22Rv1 (cell line): ENCODE results near the gene EID2.
A peak's percentile ranks its signal among the peaks of the same experiment; 100 is the strongest.

Experiments
- H3K27ac ChIP-seq: fragments of 450-650 bp; 2 replicates; pipeline ENCODE4 v1.5.1; 2017
- CTCF ChIP-seq: fragments of 450-650 bp; IDR thresholded peaks from 2 replicates; pipeline ENCODE4 v1.5.1; 2017; ENCODE audit warnings: mild to moderate bottlenecking
- ZFX ChIP-seq: fragments of 450-650 bp; IDR thresholded peaks from 2 replicates; pipeline ENCODE4 v1.6.1; 2017; ENCODE audit warnings: antibody characterized with exemption, borderline replicate concordance

EID2 gene

GRCh38 chr19:39550197-39550596 lies 10.2 kb upstream of the EID2 start:
- no peak overlapping the region for H3K27ac ChIP-seq
- TF ChIP-seq ZFX (no peak), CTCF (no peak)

- TF ChIP-seq ZFX: no peak
- TF ChIP-seq CTCF: no peak
- no peak overlapping the region for H3K27ac ChIP-seq
Observed at GRCh38 chr19:39546599-39546998, 6.6 kb upstream of the EID2 start.

GRCh38 chr19:39544911-39545310 lies 5.0 kb upstream of the EID2 start:
- H3K27ac ChIP-seq: no peak overlapping the region
- TF ChIP-seq ZFX: no peak
- TF ChIP-seq CTCF: no peak

GRCh38 chr19:39544226-39544903 lies 4.4 kb upstream of the EID2 start:
- H3K27ac ChIP-seq: no peak overlapping the region
- no peak for TF ChIP-seq ZFX

- H3K27ac ChIP-seq: no peak overlapping the region
- TF ChIP-seq CTCF: no peak
- TF ChIP-seq ZFX: no peak
Observed at GRCh38 chr19:39543477-39543857, 3.5 kb upstream of the EID2 start.

- H3K27ac ChIP-seq: no peak overlapping the region; the same call in 1 of the 2 replicates
- TF ChIP-seq CTCF: no peak
Observed at GRCh38 chr19:39542206-39542605, 2.2 kb upstream of the EID2 start.

- H3K27ac ChIP-seq: peak overlapping the region; percentile 79
- peak; percentile 64 for TF ChIP-seq CTCF
- TF ChIP-seq ZFX: no peak
Observed at GRCh38 chr19:39540333-39540673, 342 bp upstream of the EID2 start.

GRCh38 chr19:39539165-39539517 lies 820 bp downstream of the EID2 start:
- H3K27ac ChIP-seq: peak overlapping the region; percentile 79
- no peak for TF ChIP-seq ZFX
- TF ChIP-seq CTCF: no peak
